Nephron (organoid): ENCODE data around the gene FIG4.

Source experiments
- H3K27ac Mint-ChIP-seq, 3 experiments: 2 replicates each; pipeline ENCODE4 v1.8.0; 2020; ENCODE audit warnings: mixed read lengths in 3 of 3, mild to moderate bottlenecking in 2 of 3, moderate library complexity in 1 of 3
- H3K27me3 Mint-ChIP-seq: 2 replicates; pipeline ENCODE4 v1.8.0; 2021; ENCODE audit warnings: low read depth, mild to moderate bottlenecking, moderate library complexity, mixed read lengths
- H3K36me3 Mint-ChIP-seq: 2 replicates; pipeline ENCODE4 v1.8.0; 2020; ENCODE audit warnings: low read depth, mixed read lengths
- H3K4me1 Mint-ChIP-seq: 2 replicates; pipeline ENCODE4 v1.8.0; 2020; ENCODE audit warnings: mixed read lengths
- H3K4me3 Mint-ChIP-seq, 3 experiments: 2 replicates each; pipeline ENCODE4 v1.8.0; 2020; ENCODE audit warnings: mild to moderate bottlenecking in 3 of 3, mixed read lengths in 3 of 3, moderate library complexity in 2 of 3
- H3K9me3 Mint-ChIP-seq: 2 replicates; pipeline ENCODE4 v1.8.0; 2020; ENCODE audit warnings: mixed read lengths
- CTCF ChIP-seq, 3 experiments: fragments of 200-600 bp; sonication (generic); IDR thresholded peaks; one replicate each; pipeline ENCODE4 v1.5.0; 2021; ENCODE audit warnings: antibody characterized with exemption in 3 of 3; ENCODE audit not compliant: unreplicated experiment in 3 of 3

FIG4 gene

DNA sequence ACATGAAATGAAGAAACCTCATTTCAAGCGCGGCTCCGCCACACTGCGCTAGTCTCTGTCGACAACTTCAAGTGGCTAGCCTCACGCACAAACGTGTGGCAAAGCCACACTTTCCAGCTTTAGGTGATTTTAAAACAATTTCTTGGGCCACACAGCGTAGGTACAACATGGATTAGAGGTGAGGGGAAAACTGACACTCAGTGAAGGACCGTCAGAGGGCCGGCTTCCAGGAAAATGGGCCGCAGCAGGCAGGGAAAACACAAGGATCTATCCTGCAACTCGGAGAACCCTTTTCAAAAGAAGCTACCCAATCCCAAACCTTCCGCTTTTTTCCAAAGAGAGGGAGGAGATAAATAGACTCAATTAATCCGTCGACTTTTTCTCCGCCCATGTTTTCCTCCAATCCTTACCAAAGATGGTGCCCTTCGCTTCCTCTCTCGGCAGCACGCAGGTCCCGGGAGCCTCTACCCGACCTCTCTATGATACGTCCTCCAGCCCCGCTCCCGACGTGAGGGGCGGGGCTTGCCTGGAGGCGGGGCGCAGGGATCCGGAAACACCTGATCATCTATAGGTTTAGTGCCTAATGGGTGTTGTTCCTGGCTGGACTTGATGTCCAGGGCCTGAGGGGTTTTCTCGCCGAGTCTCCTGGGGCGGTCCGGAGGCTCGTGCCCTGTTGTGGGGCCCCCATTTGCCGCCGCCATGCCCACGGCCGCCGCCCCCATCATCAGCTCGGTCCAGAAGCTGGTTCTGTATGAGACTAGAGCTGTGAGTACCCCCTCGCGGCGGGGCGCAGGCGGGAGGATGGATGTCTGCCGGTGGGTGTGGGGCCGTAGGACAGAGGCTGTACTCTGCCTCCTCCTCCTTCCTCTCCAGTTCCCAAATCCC is at the start of gene FIG4, which contains the start of gene AK9:
Gene FIG4, plus strand, starts transcription at position 560 of the 885 bp plus-strand sequence. Its CDS starts 140 bp downstream, at position 700.
Gene AK9, minus strand, starts transcription at position 466 of the 885 bp plus-strand sequence. CDS start 15,457 bp downstream, outside the sequence.
- peak in 1 of 3 experiments; percentile 8 for TF ChIP-seq CTCF (IDR thresholded peaks at IDR 0.05; ENCODE audit: unreplicated experiment in 3 of 3)
- H3K4me1 Mint-ChIP-seq: peaks cover 17% of the 10 kb centered on the region
- peaks cover 4% of the 10 kb centered on the region for H3K27me3 Mint-ChIP-seq
- H3K4me3 Mint-ChIP-seq: peak within 1 kb of the TSS; percentile 88 to 94 (median 91)
- peak within 1 kb of the TSS; percentile 97 to 98 (median 97) for H3K27ac Mint-ChIP-seq
- H3K9me3 Mint-ChIP-seq: no peaks in the 10 kb centered on the region
- peaks cover 11% of the 10 kb centered on the region for H3K36me3 Mint-ChIP-seq

- no peak overlapping the region for H3K4me3 Mint-ChIP-seq
- H3K9me3 Mint-ChIP-seq: peaks cover 14% of the 10 kb centered on the region
- no peak overlapping the region for H3K27ac Mint-ChIP-seq
- no peak for TF ChIP-seq CTCF (IDR thresholded peaks at IDR 0.05; ENCODE audit: unreplicated experiment in 3 of 3)
- no peaks in the 10 kb centered on the region for H3K27me3 Mint-ChIP-seq
- H3K4me1 Mint-ChIP-seq: no peaks in the 10 kb centered on the region
- peaks cover 46% of the 10 kb centered on the region for H3K36me3 Mint-ChIP-seq
Measured at GRCh38 chr6:109644131-109644530, 47.0 kb upstream of the FIG4 start.

GRCh38 chr6:109653264-109653663 is 37.8 kb upstream of the FIG4 start:
- Mint-ChIP-seq H3K27me3 (no peaks in the 10 kb centered on the region), H3K4me3 (no peak overlapping the region), H3K36me3 (peaks cover 2% of the 10 kb centered on the region), H3K27ac (no peak overlapping the region), H3K9me3 (no peaks in the 10 kb centered on the region), H3K4me1 (no peaks in the 10 kb centered on the region)
- TF ChIP-seq CTCF (IDR thresholded peaks at IDR 0.05; ENCODE audit: unreplicated experiment in 3 of 3): no peak

DNA sequence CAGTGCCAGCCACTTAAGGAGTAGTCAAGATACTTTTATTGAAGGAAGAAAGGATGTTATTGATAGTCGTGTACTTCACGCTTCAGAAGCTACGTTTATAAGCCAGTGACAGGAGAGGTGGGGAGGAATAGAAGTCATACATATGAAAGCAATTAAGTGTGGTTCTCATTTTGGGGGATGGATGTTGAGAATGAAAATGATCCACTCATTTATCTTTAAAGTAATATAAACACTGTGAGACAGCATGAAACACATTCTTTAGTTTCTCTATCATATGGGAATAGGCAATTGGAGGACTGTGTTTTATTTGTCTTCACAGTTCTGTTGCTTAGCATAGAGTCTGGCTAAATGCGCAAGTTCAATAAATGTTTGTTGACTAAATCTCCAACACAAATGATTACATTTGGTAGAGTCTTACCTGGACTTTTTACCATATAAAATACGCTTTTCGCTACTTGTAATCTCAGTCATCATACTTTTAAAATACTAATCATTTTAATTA is 35.3 kb upstream of the FIG4 start:
- TF ChIP-seq CTCF (IDR thresholded peaks at IDR 0.05; ENCODE audit: unreplicated experiment in 3 of 3): no peak
- H3K27me3 Mint-ChIP-seq: no peaks in the 10 kb centered on the region
- no peak overlapping the region for H3K4me3 Mint-ChIP-seq
- H3K36me3 Mint-ChIP-seq: no peaks in the 10 kb centered on the region
- no peaks in the 10 kb centered on the region for H3K9me3 Mint-ChIP-seq
- H3K4me1 Mint-ChIP-seq: no peaks in the 10 kb centered on the region
- H3K27ac Mint-ChIP-seq: peak overlapping the region in 1 of 3 experiments; percentile 1

DNA sequence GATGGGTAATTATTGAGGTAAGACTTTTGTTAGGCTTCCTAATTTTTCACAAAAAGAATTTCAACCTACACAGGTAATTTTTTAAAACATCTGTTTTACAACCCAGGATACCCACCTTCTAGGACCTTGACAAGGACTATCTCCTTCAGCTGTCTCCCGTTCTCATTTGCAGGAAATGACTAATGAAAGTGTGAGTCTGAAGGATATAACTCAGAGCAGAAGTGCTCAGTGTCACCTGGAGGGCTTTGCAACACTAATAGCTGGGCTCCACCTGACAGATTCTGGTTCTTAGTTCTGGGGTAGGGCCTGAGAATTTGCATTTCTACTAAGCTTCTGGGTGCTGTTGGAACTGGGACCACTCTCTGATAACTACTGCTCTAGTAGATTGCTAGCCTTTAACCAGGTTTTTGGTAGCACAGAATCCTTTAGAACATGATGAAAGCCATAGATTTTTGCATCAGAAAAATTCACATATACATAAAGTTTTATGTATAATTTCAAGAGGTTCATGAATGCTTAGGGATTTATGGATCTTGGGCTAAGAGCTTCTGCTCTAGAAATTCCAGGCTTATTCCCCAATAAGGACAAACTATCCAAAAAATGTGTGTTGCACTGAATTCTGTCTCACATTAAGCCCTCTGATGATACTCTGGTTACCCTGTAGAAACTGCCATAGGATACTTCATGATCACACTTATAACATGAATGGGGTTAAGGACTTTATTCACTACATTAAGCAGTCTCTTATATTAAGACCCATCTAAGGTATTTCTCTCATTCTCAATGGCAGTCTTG is 30.4 kb upstream of the FIG4 start:
- Mint-ChIP-seq H3K27ac (no peak overlapping the region), H3K4me1 (no peaks in the 10 kb centered on the region), H3K36me3 (peaks cover 3% of the 10 kb centered on the region), H3K4me3 (no peak overlapping the region), H3K27me3 (no peaks in the 10 kb centered on the region), H3K9me3 (no peaks in the 10 kb centered on the region)
- TF ChIP-seq CTCF (IDR thresholded peaks at IDR 0.05; ENCODE audit: unreplicated experiment in 3 of 3): no peak
